GM12875 (cell line): ENCODE results near the gene PSTPIP1.

Experiments used
- H3K4me3 ChIP-seq: one replicate; pipeline ENCODE4 v1.5.1; 2011; ENCODE audit warnings: low read depth, low read length, control low read depth
- CTCF ChIP-seq: IDR thresholded peaks from 2 replicates; pipeline ENCODE4 v1.5.1; 2011; ENCODE audit warnings: low read depth, mild to moderate bottlenecking, control low read depth, inconsistent platforms, low read length, moderate library complexity, borderline replicate concordance; ENCODE audit not compliant: insufficient read depth

The PSTPIP1 gene

GRCh38 chr15:76978522-76979330 is 16.2 kb upstream of the PSTPIP1 start:
- TF ChIP-seq CTCF, result no peak
- H3K4me3 ChIP-seq, result no peak overlapping the region

GRCh38 chr15:76979331-76979925 is 15.5 kb upstream of the PSTPIP1 start:
- H3K4me3 ChIP-seq, result no peak overlapping the region
- no peak for TF ChIP-seq CTCF

- H3K4me3 ChIP-seq, result no peak overlapping the region
- no peak for TF ChIP-seq CTCF
These were observed 14.9 kb upstream of the PSTPIP1 start for GRCh38 chr15:76979996-76980520.

- TF ChIP-seq CTCF, result no peak
- H3K4me3 ChIP-seq, result no peak overlapping the region
These were observed 12.6 kb upstream of the PSTPIP1 start for GRCh38 chr15:76982356-76982755.

GRCh38 chr15:76982756-76983155 is 12.2 kb upstream of the PSTPIP1 start:
- H3K4me3 ChIP-seq, result no peak overlapping the region
- no peak for TF ChIP-seq CTCF

GRCh38 chr15:76983590-76984375 is 11.1 kb upstream of the PSTPIP1 start:
- no peak overlapping the region for H3K4me3 ChIP-seq
- TF ChIP-seq CTCF, result no peak
